Endodermal cell (in vitro differentiated cells): ENCODE results near the gene MSI1. TPM values are rescaled to one million over a fixed set of nuclear protein-coding genes. Genes with fewer than 3 reads are reported as not detected.

Source experiments
- DNase-seq: peaks from one replicate; pipeline ENCODE4 v3.0.0-alpha.2; 2017
- H3K27ac ChIP-seq: 2 replicates; pipeline ENCODE4 v1.5.1; 2013; ENCODE audit warnings: mild to moderate bottlenecking, low read depth, low read length, moderate library complexity
- H3K27me3 ChIP-seq: 2 replicates; pipeline ENCODE4 v1.6.1; 2013; ENCODE audit warnings: mild to moderate bottlenecking, low read length, moderate library complexity; ENCODE audit not compliant: insufficient read depth, control insufficient read depth, poor library complexity, severe bottlenecking
- H3K36me3 ChIP-seq: 2 replicates; pipeline ENCODE4 v1.7.0; 2013; ENCODE audit warnings: mild to moderate bottlenecking, low read length, moderate library complexity; ENCODE audit not compliant: control insufficient read depth, insufficient read depth
- H3K4me1 ChIP-seq: one replicate; pipeline ENCODE4 v1.7.0; 2013; ENCODE audit warnings: low read length; ENCODE audit not compliant: control insufficient read depth, insufficient read depth
- H3K4me3 ChIP-seq: 2 replicates; pipeline ENCODE4 v1.5.1; 2013; ENCODE audit warnings: mild to moderate bottlenecking, low read length, moderate library complexity
- H3K9ac ChIP-seq: 2 replicates; pipeline ENCODE4 v1.6.1; 2013; ENCODE audit warnings: mild to moderate bottlenecking, low read length, moderate library complexity; ENCODE audit not compliant: poor library complexity, severe bottlenecking; ENCODE audit errors: extremely low read depth
- H3K9me3 ChIP-seq: 2 replicates; pipeline ENCODE4 v1.6.1; 2013; ENCODE audit warnings: mild to moderate bottlenecking, low read length, moderate library complexity; ENCODE audit not compliant: control insufficient read depth
- H3K27ac Mint-ChIP-seq: 2 replicates; pipeline ENCODE4 v1.8.0; 2020; ENCODE audit warnings: mixed read lengths
- H3K27me3 Mint-ChIP-seq: 2 replicates; pipeline ENCODE4 v1.8.0; 2021; ENCODE audit warnings: mild to moderate bottlenecking, mixed read lengths; ENCODE audit not compliant: insufficient read depth
- H3K36me3 Mint-ChIP-seq: 2 replicates; pipeline ENCODE4 v1.8.0; 2020; ENCODE audit warnings: low read depth, mixed read lengths
- H3K4me1 Mint-ChIP-seq: 2 replicates; pipeline ENCODE4 v1.8.0; 2020; ENCODE audit warnings: mixed read lengths
- H3K4me3 Mint-ChIP-seq: 2 replicates; pipeline ENCODE4 v1.8.0; 2020; ENCODE audit warnings: mild to moderate bottlenecking, moderate library complexity, mixed read lengths
- H3K9me3 Mint-ChIP-seq: 2 replicates; pipeline ENCODE4 v1.8.0; 2020; ENCODE audit warnings: mild to moderate bottlenecking, mixed read lengths
- CTCF ChIP-seq: fragments of 200-600 bp; sonication (generic); conservative IDR thresholded peaks from 2 replicates; pipeline ENCODE4 v1.5.0; 2021; ENCODE audit warnings: antibody characterized with exemption, mild to moderate bottlenecking
- WGBS, 2 experiments: methylation state at CpG; one replicate each; pipeline versions ENCODE4 v1.1.5 to v1.1.7; 2013; ENCODE audit warnings: missing lambda C conversion rate in 2 of 2, mixed read lengths in 1 of 2; ENCODE audit not compliant: insufficient coverage in 1 of 2, insufficient read length in 1 of 2; 5-methylcytosine and 5-hydroxymethylcytosine counted together
- total RNA-seq, 2 donors: library from RNA; stranded (reverse); fragmentation: NEBNext Ultra II Directional in 1 of 2; extraction: Animal tissue kit (Norgen Biotek cat#: 25700) in 1 of 2; gene quantifications; 2 replicates in 1 of 2; 3 replicates in 1 of 2; pipeline ENCODE4 v1.2.1, GENCODE V29; 2021

MSI1 gene
- total RNA-seq, 2 donors from 2014 or later = 92.8 to 105 TPM

DNA sequence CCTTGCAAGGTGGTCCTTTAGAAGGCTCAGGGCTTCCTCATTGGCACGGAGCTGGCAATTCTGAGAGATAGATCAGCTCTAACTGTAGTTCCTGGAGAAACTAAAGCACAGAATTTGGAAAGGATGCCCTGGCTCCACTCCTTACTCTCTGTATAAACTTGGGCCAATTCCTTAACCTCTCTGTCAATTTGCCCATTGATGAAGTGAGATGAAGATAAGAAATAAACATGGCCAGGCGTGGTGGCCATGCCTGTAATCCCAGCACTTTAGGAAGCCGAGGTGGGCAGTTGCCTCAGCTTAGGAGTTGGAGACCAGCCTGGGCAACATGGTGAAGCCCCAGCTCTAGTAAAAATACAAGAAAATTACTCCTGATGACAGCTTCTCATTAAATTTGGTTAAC is 34.9 kb upstream of the MSI1 start:
- Mint-ChIP-seq H3K9me3 (peaks cover 1% of the 10 kb centered on the region), H3K27ac (no peak overlapping the region), H3K36me3 (no peaks in the 10 kb centered on the region), H3K4me1 (peaks cover 9% of the 10 kb centered on the region), H3K27me3 (no peaks in the 10 kb centered on the region), H3K4me3 (no peak overlapping the region)
- 90% methylated on average over 2 to 3 of the region's 3 CpGs for WGBS, 2 experiments
- no peak overlapping the region for H3K27ac ChIP-seq
- H3K9me3 ChIP-seq = no peaks in the 10 kb centered on the region
- H3K4me1 ChIP-seq = no peaks in the 10 kb centered on the region
- TF ChIP-seq CTCF = no peak
- H3K36me3 ChIP-seq = no peaks in the 10 kb centered on the region
- no peak overlapping the region for H3K4me3 ChIP-seq
- H3K27me3 ChIP-seq = no peaks in the 10 kb centered on the region
- H3K9ac ChIP-seq = no peak overlapping the region
- no peak for DNase-seq

- H3K4me3 Mint-ChIP-seq = peak overlapping the region; percentile 28
- H3K27ac ChIP-seq = peak overlapping the region; percentile 87
- H3K4me3 ChIP-seq = no peak overlapping the region
- H3K9ac ChIP-seq = no peak overlapping the region
- H3K9me3 ChIP-seq = no peaks in the 10 kb centered on the region
- WGBS, 2 experiments = 29 to 36% methylated on average over 6 to 13 of the region's 13 CpGs
- no peaks in the 10 kb centered on the region for H3K27me3 ChIP-seq
- no peaks in the 10 kb centered on the region for H3K36me3 ChIP-seq
- peaks cover 9% of the 10 kb centered on the region for H3K4me1 Mint-ChIP-seq
- no peak for TF ChIP-seq CTCF
- no peaks in the 10 kb centered on the region for H3K27me3 Mint-ChIP-seq
- peaks cover 1% of the 10 kb centered on the region for H3K9me3 Mint-ChIP-seq
- H3K27ac Mint-ChIP-seq = peak overlapping the region; percentile 77
- peak; percentile 92 for DNase-seq
- H3K36me3 Mint-ChIP-seq = no peaks in the 10 kb centered on the region
- no peaks in the 10 kb centered on the region for H3K4me1 ChIP-seq
Observed at GRCh38 chr12:120402217-120402616, 33.3 kb upstream of the MSI1 start.

- Mint-ChIP-seq H3K27me3 (no peaks in the 10 kb centered on the region), H3K27ac (no peak overlapping the region), H3K36me3 (no peaks in the 10 kb centered on the region), H3K4me3 (no peak overlapping the region), H3K9me3 (peaks cover 1% of the 10 kb centered on the region), H3K4me1 (peaks cover 11% of the 10 kb centered on the region)
- no peak overlapping the region for H3K4me3 ChIP-seq
- TF ChIP-seq CTCF = no peak
- H3K9me3 ChIP-seq = no peaks in the 10 kb centered on the region
- H3K4me1 ChIP-seq = no peaks in the 10 kb centered on the region
- no peaks in the 10 kb centered on the region for H3K36me3 ChIP-seq
- no peak overlapping the region for H3K27ac ChIP-seq
- 80 to 88% methylated on average over 3 to 5 of the region's 5 CpGs for WGBS, 2 experiments
- no peak overlapping the region for H3K9ac ChIP-seq
- no peak for DNase-seq
- H3K27me3 ChIP-seq = no peaks in the 10 kb centered on the region
Observed at GRCh38 chr12:120399531-120399930, 30.6 kb upstream of the MSI1 start.
